SH-SY5Y (cell line): Measurements from ENCODE around the gene WFDC5.

Experiments used
- GATA2 ChIP-seq: IDR thresholded peaks from 2 replicates; pipeline ENCODE4 v1.6.1; 2011; ENCODE audit warnings: mild to moderate bottlenecking, low read depth, low read length
- GATA3 ChIP-seq: IDR thresholded peaks from 2 replicates; pipeline ENCODE4 v1.6.1; 2011; ENCODE audit warnings: low read depth, mild to moderate bottlenecking, low read length, moderate library complexity

DNA sequence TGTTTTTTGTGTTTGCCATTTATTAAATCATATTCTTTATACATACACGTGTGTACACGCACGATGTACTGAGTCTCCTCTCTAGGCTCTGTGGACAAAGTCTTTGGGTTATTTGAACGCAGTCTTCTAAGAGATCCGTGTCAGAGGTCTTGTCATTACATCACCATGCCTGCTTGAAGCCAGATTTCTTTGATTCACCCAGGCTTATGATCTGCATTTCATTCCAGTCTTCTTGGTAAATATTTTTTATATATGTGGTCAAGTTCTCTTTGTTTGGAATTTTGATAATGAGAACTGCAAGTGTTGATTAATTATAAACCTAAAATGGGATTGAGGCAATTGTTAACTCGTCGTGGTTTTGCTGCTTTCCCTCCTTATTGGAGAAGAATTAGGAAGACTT lies 48.6 kb downstream of the WFDC5 start:
- TF ChIP-seq GATA2 (no peak), GATA3 (no peak)
